HG03565 (cell line): Measurements from ENCODE around the gene PPP3CA.

Source experiments
- ATAC-seq: cut with Tn5 transposase; IDR thresholded peaks from one replicate; pipeline ENCODE4 v1.9.1; 2021; ENCODE audit warnings: mild to moderate bottlenecking, moderate library complexity; ENCODE audit not compliant: unreplicated experiment

PPP3CA gene

DNA sequence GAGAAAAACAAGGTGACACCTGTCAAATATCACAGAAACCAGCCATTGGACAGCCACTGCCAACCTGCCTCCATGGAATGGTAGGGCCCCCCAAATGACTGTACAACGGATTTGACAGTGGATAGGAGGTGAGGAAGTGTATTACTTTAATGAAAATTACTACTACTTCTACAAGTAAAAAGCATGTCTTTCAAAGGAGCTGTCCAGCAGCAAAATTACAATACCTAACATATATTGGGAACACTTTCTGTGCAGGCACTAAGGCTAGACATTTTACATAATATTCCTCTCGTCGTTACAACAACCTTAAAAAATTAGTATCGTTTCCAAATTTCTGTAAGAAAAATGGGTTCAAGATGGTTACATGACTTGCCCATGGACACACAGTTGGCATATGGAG is 14.9 kb downstream of the PPP3CA start:
- ATAC-seq: no peak

DNA sequence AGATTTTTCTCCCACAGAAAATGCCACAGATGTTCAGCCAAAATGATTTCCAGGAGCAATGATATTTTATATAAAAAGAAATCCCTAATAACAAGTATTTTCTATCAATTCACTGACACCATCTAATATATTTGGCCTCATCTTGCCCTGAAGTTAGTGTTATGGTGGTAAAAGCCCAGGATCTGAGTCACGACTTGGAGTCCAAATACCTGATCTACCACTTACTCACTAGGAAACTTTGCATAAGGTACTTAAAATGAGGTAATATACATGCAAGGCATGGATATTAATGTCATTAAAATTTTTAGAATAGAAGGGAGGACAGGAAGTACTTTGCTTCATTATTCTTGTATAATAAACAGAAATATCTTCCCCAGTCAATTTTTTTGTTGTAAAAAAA is 16.3 kb downstream of the PPP3CA start:
- no peak for ATAC-seq

DNA sequence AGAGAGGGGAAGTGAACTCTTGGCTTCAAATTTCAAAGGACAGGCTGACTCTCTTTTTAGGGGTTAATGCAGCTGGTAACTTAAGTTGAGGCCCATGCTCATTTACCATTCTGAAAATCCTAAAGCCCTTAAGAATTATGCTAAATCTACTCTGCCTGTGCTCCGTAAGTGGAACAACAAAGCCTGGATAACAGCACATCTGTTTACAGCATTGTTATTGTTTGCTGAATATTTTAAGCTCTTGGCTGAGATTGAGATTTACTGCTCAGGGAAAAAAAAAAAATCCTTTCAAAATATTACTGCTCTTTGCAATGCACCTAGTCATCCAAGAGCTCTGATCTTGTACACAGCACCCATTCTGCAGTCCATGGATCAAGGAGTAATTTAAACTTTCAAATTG is 17.7 kb downstream of the PPP3CA start:
- ATAC-seq: no peak

DNA sequence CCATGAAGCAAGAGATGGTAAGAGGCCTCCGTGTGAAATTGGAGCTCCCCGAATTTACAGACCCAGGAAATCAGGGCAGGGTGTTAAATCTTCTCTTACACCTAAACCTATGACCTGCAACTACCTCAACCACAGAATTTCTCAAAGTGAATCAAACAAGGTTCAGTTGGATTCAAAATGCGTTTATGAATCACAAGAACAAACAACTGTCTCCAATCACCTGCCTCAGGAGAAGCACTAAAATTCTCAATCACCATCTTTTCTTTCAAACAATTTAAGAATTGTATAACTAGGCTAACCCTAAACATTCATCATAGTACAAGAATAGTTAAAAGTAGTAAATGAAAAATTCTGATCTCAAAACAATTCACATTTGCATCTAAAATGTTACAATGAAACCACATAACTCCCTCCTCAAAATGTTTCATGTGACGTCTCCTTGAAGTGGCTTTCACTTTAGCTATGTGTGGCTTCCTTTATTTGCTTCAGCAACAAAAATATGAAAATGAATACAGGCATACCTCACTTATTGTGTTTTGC is 19.2 kb downstream of the PPP3CA start:
- ATAC-seq: peak; percentile 89

DNA sequence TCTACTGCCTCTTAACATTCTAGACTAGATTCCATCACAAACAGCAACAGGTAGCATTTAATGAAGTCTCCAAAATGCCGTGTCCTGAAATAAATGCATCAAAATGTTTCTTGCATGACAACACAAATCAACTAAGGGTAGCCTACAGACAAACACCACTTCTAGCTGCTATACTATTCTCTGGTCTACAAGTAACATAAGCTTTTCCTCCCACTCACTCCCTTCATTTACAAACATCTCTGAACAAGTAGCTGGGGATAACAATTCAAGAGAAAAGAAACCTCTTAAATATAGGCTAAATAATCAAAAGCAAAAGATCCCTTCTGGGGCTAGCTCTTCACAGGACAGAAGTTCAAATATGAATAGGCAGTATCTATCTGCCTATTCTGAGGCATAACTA is 20.8 kb downstream of the PPP3CA start:
- ATAC-seq: no peak

DNA sequence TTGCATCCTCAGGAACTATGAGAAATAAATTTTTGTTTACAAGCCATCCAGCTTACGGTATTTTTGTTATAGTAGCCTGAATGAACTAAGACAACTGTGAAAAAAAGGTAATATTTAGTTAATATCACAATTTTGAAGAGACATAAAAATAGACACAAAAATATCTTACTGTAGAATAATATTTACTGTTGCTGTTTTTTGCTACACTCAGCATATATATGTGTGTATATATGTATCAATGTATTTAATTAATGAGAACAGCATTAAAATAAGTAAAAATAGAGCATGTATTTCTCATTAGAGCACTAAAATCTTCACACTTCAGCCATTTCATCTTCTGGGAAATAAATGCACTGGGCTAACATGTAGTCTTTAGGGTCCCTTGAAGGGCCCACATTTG is 24.6 kb downstream of the PPP3CA start:
- ATAC-seq: no peak

- ATAC-seq: no peak
Measured at GRCh38 chr4:101321481-101322042, 25.8 kb downstream of the PPP3CA start.

- no peak for ATAC-seq
Measured at GRCh38 chr4:101315786-101316185, 31.5 kb downstream of the PPP3CA start.

GRCh38 chr4:101315041-101315440 is 32.3 kb downstream of the PPP3CA start:
- ATAC-seq: no peak

- no peak for ATAC-seq
Measured at GRCh38 chr4:101309925-101310324, 37.4 kb downstream of the PPP3CA start.

- no peak for ATAC-seq
Measured at GRCh38 chr4:101307899-101308298, 39.4 kb downstream of the PPP3CA start.

- no peak for ATAC-seq
Measured at GRCh38 chr4:101306764-101307615, 40.3 kb downstream of the PPP3CA start.

- peak; percentile 62 for ATAC-seq
Measured at GRCh38 chr4:101306225-101306624, 41.1 kb downstream of the PPP3CA start.

DNA sequence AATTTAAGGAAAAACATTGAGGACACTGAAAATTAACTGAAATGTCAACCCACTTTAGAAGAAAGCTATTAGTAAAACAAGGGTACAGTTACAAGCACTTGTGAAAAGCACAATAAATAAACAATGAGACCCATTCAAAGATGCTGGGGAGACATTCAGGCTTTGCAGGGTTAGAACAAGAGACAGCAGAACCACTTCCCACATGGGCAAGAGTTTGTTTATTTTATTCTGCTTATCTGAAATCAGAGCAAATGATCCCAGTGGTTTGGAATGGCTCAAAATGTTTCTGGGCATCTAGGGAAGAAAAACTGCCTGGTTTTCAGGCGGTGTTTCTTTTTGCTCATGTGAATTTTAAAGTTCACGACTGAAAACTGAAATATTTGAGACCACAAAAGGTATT is 42.4 kb downstream of the PPP3CA start:
- ATAC-seq: no peak

GRCh38 chr4:101299899-101300540 is 47.3 kb downstream of the PPP3CA start:
- ATAC-seq: no peak

GRCh38 chr4:101299021-101299420 is 48.3 kb downstream of the PPP3CA start:
- no peak for ATAC-seq

DNA sequence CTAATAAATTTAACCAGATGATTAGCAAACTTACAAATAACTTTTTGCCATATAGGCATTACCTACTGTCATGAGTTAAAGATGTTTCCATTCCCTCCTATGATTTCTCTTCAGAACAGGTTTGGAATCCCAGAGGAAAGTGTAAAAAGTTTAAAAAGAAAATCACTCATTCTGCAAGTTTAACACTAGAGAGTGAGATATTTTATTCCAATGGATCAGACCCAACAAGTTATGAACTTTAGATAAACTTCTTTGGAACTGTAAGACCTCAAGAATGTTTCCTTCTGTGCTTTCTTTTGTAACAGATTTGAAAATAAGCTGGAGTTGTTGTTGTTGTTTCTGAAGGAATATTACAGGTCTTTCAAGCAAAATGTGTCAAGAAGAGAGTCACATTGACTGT is 51.6 kb downstream of the PPP3CA start:
- no peak for ATAC-seq

DNA sequence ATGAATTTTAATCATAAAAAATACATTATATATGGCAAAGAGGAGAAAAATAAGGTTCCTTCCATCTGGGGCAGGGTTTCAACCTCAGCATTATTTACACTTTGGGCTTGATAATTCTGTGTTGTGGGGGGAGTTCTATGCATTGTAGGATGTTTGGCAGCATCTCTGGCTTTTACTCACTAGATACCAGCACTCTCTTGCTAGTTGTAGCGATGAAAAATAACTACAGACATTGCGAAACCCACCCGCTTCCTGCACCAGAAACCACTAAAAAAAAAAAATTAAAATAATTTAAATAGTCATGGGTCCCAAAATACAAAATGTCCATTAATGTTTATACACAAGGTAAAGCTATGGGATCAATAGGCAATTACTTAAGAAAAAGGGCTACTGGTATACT is 52.7 kb downstream of the PPP3CA start:
- ATAC-seq: no peak

DNA sequence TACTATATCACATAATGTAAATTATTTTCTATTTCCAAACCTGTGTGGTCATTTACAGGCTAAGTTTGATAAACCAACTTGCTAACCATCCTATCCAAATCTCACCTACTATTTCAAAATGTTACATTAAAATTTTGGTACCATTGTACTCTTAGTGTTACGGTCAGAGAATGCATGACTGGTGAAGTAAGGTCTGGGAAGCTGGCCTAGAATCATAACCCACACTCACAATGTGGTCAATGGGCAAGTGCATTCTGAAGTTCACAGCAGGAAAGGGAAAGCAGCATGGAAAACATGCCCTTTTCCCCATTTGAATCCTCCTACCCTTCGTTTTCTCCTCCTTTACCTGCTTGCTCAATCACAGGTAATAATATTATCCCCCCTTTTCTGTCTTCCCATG is 54.4 kb downstream of the PPP3CA start:
- ATAC-seq: no peak

GRCh38 chr4:101292214-101292613 is 55.1 kb downstream of the PPP3CA start:
- no peak for ATAC-seq

GRCh38 chr4:101291198-101291597 is 56.1 kb downstream of the PPP3CA start:
- ATAC-seq: no peak

DNA sequence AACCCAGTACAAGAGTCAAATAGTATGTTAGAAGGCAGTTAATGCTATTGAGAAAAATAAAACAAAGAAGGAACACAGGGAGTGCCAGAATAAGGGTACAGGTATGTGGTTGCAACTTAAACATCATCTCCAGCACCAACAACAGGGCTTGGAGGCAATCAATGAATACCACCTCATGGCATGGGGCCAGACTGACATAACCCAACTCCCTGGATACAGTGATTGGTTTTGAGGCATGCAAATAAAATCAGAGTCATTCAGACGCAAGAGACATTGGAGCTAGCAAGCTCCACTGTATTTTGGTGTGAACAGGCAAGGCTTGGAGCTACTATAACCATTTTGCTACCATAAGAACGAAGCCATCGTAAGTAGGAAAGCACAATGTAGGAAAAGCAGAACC is 56.7 kb downstream of the PPP3CA start:
- ATAC-seq: no peak
